ENCODE data around the gene MBD3L4.

- TF ChIP-seq POLR2AphosphoS5 (IDR thresholded peaks at IDR 0.05) (no peak), POLR2A (IDR thresholded peaks at IDR 0.05) (no peak), EP300 (IDR thresholded peaks at IDR 0.05) (no peak)
- TF ChIP-seq, protein P1, sequence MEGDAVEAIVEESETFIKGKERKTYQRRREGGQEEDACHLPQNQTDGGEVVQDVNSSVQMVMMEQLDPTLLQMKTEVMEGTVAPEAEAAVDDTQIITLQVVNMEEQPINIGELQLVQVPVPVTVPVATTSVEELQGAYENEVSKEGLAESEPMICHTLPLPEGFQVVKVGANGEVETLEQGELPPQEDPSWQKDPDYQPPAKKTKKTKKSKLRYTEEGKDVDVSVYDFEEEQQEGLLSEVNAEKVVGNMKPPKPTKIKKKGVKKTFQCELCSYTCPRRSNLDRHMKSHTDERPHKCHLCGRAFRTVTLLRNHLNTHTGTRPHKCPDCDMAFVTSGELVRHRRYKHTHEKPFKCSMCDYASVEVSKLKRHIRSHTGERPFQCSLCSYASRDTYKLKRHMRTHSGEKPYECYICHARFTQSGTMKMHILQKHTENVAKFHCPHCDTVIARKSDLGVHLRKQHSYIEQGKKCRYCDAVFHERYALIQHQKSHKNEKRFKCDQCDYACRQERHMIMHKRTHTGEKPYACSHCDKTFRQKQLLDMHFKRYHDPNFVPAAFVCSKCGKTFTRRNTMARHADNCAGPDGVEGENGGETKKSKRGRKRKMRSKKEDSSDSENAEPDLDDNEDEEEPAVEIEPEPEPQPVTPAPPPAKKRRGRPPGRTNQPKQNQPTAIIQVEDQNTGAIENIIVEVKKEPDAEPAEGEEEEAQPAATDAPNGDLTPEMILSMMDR (IDR thresholded peaks at IDR 0.05): no peak
Measured at GRCh38 chr19:6999933-7000332, 40.0 kb downstream of the MBD3L4 start.

Data from suprapubic skin (tissue), 4 donors.